ENCODE measurements around the gene KCNIP1.

KCNIP1 gene

GRCh38 chr5:170631466-170632195 is 127.8 kb downstream of the KCNIP1 start:
- DNase-seq: peak in 1 of 2 donors; percentile 18

- DNase-seq: no peak
Measured at GRCh38 chr5:170632266-170632984, 128.6 kb downstream of the KCNIP1 start.

- DNase-seq: peak in 1 of 2 donors; percentile 41
Measured at GRCh38 chr5:170632985-170633234, 129.1 kb downstream of the KCNIP1 start.

GRCh38 chr5:170633235-170634081 is 129.6 kb downstream of the KCNIP1 start:
- peak in 1 of 2 donors; percentile 16 for DNase-seq

GRCh38 chr5:170634256-170634990 is 130.6 kb downstream of the KCNIP1 start:
- DNase-seq: no peak

- no peak for DNase-seq
Measured at GRCh38 chr5:170635706-170636105, 131.9 kb downstream of the KCNIP1 start.

- no peak for DNase-seq
Measured at GRCh38 chr5:170636206-170636605, 132.4 kb downstream of the KCNIP1 start.

- no peak for DNase-seq
Measured at GRCh38 chr5:170636801-170637477, 133.1 kb downstream of the KCNIP1 start.

GRCh38 chr5:170638051-170638450 is 134.2 kb downstream of the KCNIP1 start:
- no peak for DNase-seq

GRCh38 chr5:170638454-170639220 is 134.8 kb downstream of the KCNIP1 start:
- DNase-seq: peak; percentile 37 to 52

GRCh38 chr5:170639221-170639925 is 135.6 kb downstream of the KCNIP1 start:
- no peak for DNase-seq

- DNase-seq: no peak
Measured at GRCh38 chr5:170640731-170641588, 137.1 kb downstream of the KCNIP1 start.

GRCh38 chr5:170641589-170642031 is 137.8 kb downstream of the KCNIP1 start:
- DNase-seq: no peak

GRCh38 chr5:170642066-170642735 is 138.4 kb downstream of the KCNIP1 start:
- DNase-seq: no peak

- DNase-seq: no peak
Measured at GRCh38 chr5:170642776-170643436, 139.1 kb downstream of the KCNIP1 start.

- no peak for DNase-seq
Measured at GRCh38 chr5:170643591-170643990, 139.8 kb downstream of the KCNIP1 start.

GRCh38 chr5:170644501-170644900 is 140.7 kb downstream of the KCNIP1 start:
- no peak for DNase-seq

GRCh38 chr5:170648541-170648940 is 144.7 kb downstream of the KCNIP1 start:
- no peak for DNase-seq

- DNase-seq: no peak
Measured at GRCh38 chr5:170650850-170651249, 147.0 kb downstream of the KCNIP1 start.

All from hippocampal formation (tissue), 2 donors.